ENCODE data around the gene KRTAP9-2. TPM values are rescaled to one million over a fixed set of nuclear protein-coding genes. Genes with fewer than 3 reads are reported as not detected.

KRTAP9-2 gene
- total and polyA plus RNA-seq, 10 donors = not detected

GRCh38 chr17:41190328-41190727 lies 36.1 kb upstream of the KRTAP9-2 start:
- intact Hi-C loops (cut with DNase I; ENCODE audit: low total_unique reads) = no loop called here
- Histone ChIP-seq H3K9me3 (peaks cover 0 to 9% (median 5%) of the 10 kb centered on the region in 8 donors), H3K27ac (no peak overlapping the region), H3K27me3 (replicated peaks in 1 of 7) (peaks cover 0 to 17% (median 0%) of the 10 kb centered on the region in 7 donors), H3K4me1 (no peaks in the 10 kb centered on the region), H3K4me3 (no peak overlapping the region), H3K36me3 (no peaks in the 10 kb centered on the region)
- 84 to 96% (median 89%) methylated on average over 2 to 3 of the region's 3 CpGs for WGBS, 5 donors
- no peak for DNase-seq
- TF ChIP-seq CTCF (IDR thresholded peaks at IDR 0.05 in 8 of 11, conservative IDR thresholded peaks at IDR 0.05 in 3 of 11) = no peak
- no peak for TF ChIP-seq POLR2AphosphoS5 (IDR thresholded peaks at IDR 0.05)
- TF ChIP-seq POLR2A (IDR thresholded peaks at IDR 0.05) = no peak

GRCh38 chr17:41196068-41196467 lies 30.4 kb upstream of the KRTAP9-2 start:
- H3K36me3 ChIP-seq = no peaks in the 10 kb centered on the region
- H3K4me1 ChIP-seq = no peaks in the 10 kb centered on the region
- WGBS, 5 donors = 19 to 54% (median 33%) methylated on average over 1 of the region's 1 CpG
- H3K27me3 ChIP-seq (replicated peaks in 1 of 7) = no peaks in the 10 kb centered on the region
- H3K9me3 ChIP-seq = peaks cover 0 to 22% (median 8%) of the 10 kb centered on the region in 8 donors
- TF ChIP-seq POLR2AphosphoS5 (IDR thresholded peaks at IDR 0.05) (no peak), POLR2A (IDR thresholded peaks at IDR 0.05) (no peak), CTCF (IDR thresholded peaks at IDR 0.05 in 8 of 11, conservative IDR thresholded peaks at IDR 0.05 in 3 of 11) (no peak)
- DNase-seq = no peak
- H3K4me3 ChIP-seq = no peak overlapping the region
- no peak overlapping the region for H3K27ac ChIP-seq
- intact Hi-C loops (cut with DNase I; ENCODE audit: low total_unique reads) = no loop called here

GRCh38 chr17:41199421-41200078 lies 26.9 kb upstream of the KRTAP9-2 start:
- H3K4me1 ChIP-seq = no peaks in the 10 kb centered on the region
- H3K4me3 ChIP-seq = no peak overlapping the region
- WGBS, 5 donors = 70 to 94% (median 80%) methylated on average over 4 to 5 of the region's 5 CpGs
- no peaks in the 10 kb centered on the region for H3K36me3 ChIP-seq
- peaks cover 0 to 16% (median 4%) of the 10 kb centered on the region in 8 donors for H3K9me3 ChIP-seq
- TF ChIP-seq POLR2A (IDR thresholded peaks at IDR 0.05) = no peak
- no peak for DNase-seq
- no peaks in the 10 kb centered on the region for H3K27me3 ChIP-seq (replicated peaks in 1 of 7)
- no peak overlapping the region for H3K27ac ChIP-seq
- intact Hi-C loops (cut with DNase I; ENCODE audit: low total_unique reads) = no loop called here

GRCh38 chr17:41211845-41212466 lies 14.5 kb upstream of the KRTAP9-2 start:
- no peaks in the 10 kb centered on the region for H3K9me3 ChIP-seq
- peaks cover 0 to 37% (median 7%) of the 10 kb centered on the region in 7 donors for H3K27me3 ChIP-seq (replicated peaks in 1 of 7)
- no peak for DNase-seq
- WGBS, 5 donors = 50 to 73% (median 62%) methylated on average over 1 of the region's 1 CpG
- no peak overlapping the region for H3K4me3 ChIP-seq
- H3K36me3 ChIP-seq = no peaks in the 10 kb centered on the region
- H3K4me1 ChIP-seq = peaks cover 0 to 3% (median 0%) of the 10 kb centered on the region in 6 donors
- no peak for TF ChIP-seq POLR2AphosphoS5 (IDR thresholded peaks at IDR 0.05)
- TF ChIP-seq CTCF (IDR thresholded peaks at IDR 0.05 in 8 of 11, conservative IDR thresholded peaks at IDR 0.05 in 3 of 11) = no peak
- no peak for TF ChIP-seq POLR2A (IDR thresholded peaks at IDR 0.05)
- intact Hi-C loops (cut with DNase I; ENCODE audit: low total_unique reads) = no loop called here
- H3K27ac ChIP-seq = no peak overlapping the region
